Stimulated activated CD8-positive, alpha-beta memory T cell treated with anti-CD3 and anti-CD28 coated beads, Interleukin-12 subunit alpha, Interleukin-12 subunit beta, amount 100 ng/mL, for 24 hours (primary cell): Measurements from ENCODE around the gene PARS2.

Source experiments
- DNase-seq: peaks from one replicate; pipeline ENCODE4 v3.0.0-alpha.2; 2020; ENCODE audit errors: extremely low read depth

PARS2 gene

DNA sequence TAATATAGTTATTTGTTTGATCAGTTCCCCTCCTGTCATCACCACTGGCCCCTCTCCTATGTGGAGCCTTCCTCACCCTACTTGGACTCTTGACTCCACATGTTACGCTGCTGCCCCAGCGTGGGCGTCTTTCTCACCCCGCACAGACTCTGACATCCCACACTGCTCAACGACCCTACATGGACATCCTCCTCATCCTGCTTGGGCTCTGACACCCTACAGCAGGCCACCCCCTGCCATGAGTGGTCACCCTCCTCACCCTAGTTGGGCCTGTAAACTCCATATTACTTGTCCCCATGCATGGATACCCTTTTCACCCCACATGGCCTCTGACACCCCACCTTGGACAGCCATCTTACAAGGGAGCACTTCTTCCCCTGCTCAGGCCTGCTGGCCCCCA, 27.6 kb downstream of the PARS2 start:
- DNase-seq = no peak

- DNase-seq = no peak
Measured at GRCh38 chr1:54728027-54728426, 36.3 kb downstream of the PARS2 start.

DNA sequence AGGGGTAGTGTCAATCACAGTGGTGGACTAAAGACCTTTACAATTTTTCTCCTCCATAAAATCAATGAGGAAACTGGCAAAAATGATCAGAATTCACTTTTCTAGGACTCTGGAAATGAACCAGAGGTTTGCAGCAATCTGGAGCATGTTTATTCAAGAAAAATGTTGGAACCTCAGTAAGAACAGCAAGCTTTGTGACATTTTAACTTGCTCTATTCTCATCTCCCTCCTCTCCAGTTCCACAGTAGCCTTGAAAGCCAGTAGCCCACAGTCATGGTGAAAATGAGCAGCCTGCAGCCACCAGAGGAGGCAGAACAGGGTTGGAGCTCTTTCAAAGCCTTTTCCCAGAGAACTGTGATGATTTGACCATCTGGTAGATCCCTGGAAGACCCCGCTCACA, 39.6 kb downstream of the PARS2 start:
- no peak for DNase-seq

DNA sequence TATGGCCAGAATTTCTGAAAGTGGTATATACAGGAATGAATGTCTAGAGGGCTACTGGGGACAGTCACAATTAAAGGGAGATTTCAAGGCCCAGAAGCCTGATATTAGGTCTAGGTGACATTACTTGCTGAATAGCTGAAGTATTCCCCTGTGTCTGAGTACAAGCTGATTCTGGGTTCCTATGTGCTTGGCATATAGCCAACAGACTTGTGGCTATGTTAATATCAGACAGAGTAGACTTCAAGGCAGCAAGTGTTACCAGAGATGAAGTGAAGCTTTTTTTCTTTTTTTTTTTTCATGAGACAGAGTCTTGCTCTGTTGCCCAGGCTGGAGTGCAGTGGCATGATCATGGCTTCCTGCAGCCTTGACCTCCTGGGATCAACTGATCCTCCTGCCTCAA, 40.3 kb downstream of the PARS2 start:
- no peak for DNase-seq

- DNase-seq = no peak
Measured at GRCh38 chr1:54721719-54722118, 42.6 kb downstream of the PARS2 start.

- no peak for DNase-seq
Measured at GRCh38 chr1:54716299-54717047, 47.9 kb downstream of the PARS2 start.

GRCh38 chr1:54715493-54716298, 48.6 kb downstream of the PARS2 start, which contains the start of gene TTC4:
Gene TTC4 (plus strand): TSS chr1:54715861. CDS start chr1:54715909, 48 bp downstream.
- peak; percentile 66 for DNase-seq

DNA sequence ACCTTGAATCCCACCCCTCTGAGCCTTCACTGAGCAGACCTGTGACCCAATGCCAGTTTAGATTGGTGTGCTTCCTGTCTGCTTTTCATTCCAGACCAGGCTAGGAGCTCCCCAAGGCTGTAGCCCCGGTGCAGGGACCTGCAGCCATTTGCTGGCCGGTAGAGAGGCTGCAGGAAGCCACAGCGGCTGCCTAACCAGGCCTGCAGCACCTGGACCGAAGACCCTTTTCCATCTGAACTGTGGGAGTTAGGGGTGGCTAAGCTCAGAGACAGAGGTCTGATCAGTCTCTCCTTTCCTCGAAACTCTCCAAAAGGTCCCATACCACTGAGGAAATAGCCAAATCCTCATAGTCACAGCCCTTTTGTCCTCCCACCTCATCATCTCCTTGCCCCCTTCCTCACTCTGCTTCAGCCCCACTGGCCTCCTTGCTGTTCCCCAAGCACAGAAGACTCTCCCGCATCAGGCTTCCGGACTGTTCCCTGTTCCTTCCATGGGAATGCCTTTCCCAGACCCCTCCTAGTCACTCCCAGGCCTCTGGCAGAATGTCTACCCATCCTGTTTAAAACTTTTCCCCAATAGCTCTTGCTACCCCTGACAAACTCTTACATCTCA, 49.3 kb downstream of the PARS2 start:
- DNase-seq = no peak

DNA sequence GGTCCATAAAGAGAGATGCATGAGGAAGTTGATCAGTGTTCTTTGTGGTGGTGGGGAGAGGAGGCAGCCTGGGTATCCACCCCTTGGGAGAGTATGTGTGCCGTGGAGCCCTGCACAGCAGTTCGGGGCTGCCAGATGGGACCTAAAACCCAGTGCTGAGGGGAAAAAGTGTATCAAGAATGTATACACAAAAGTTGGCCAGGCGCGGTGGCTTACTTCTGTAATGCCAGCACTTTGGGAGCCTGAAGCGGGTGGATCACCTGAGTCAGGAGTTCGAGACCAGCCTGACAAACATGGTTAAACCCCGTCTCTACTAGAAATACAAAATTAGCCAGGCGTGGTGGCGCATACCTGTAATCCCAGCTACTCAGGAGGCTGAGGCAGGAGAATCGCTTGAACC, 52.8 kb downstream of the PARS2 start:
- DNase-seq = no peak

GRCh38 chr1:54710841-54711240, 53.5 kb downstream of the PARS2 start:
- DNase-seq = no peak

- no peak for DNase-seq
Measured at GRCh38 chr1:54710434-54710833, 53.9 kb downstream of the PARS2 start.

- DNase-seq = no peak
Measured at GRCh38 chr1:54709547-54710292, 54.6 kb downstream of the PARS2 start.

DNA sequence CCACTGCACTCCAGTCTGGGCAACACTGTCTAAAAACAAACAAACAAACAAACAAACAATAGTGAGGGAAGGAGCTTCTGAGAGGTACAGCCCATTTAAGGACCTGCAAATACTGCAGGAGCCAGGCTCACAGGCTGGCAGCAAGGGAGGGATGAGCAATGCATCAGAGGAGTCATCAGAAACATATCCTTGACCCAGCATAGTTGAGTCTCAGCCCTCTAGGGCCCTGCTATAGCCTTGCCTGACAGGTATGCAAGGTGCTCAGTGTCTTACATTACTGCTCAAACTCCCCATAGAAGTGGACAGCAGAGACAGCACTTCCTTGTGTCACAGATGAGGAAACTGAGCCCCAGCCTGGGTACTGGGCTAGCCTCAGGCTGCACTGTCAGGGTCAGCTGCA, 55.9 kb downstream of the PARS2 start:
- no peak for DNase-seq
